ENCODE data around the gene CLDN9.

The CLDN9 gene

GRCh38 chr16:3000540-3000939, 12.2 kb upstream of the CLDN9 start:
- no peak for DNase-seq

DNA sequence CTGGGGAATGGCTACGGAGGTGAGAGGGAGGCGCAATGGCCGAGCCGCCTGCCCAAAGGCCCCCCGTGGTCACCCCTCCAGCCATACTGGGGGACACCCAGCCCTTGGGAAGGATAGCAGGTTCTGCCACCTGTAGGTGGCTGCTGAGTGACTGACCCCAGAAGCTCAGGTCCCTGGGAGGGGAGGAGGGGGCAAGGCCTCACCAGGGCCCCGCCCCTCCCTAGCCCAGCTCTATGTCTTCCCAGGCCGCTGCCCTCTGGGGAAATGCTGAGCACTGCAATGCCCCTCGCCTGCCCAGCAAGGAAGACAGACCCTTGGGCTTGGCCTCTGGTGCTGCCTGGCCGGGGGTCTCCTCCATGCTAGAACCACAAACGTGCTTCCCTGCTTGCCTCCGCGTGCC, 11.4 kb upstream of the CLDN9 start:
- DNase-seq, result no peak

DNA sequence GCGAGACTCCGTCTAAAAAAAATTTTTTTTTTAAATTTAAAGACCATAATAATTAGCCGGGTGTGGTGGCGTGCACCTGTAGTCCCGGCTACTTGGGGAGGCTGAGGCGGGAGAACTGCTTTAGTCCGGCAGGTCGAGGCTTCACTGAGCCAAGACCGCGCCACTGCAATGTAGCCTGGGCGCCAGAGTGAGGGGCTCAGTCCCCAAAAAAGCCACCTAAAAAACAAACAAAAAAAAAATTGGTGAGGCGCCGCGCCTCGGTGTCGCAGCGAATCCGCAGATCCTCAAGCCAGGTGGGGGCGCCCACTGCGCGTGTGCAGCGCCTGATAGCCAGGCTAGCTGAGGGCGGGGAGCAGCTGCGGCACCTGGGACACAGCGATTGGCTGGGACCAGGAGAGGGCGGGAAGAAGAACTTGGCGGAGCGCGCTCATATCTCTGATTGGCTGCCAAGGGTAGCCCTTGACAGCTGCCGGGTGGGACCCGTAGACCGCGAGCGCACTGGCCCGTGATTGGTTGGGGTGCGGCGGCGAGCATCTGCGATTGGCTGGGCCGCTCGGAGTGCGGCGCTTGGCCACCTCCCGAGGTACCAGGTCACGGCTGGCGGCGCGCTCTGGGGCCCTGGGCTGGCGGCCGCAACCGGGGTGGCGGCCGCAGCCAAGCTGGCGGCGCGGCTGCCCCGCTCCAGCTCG, 9.0 kb upstream of the CLDN9 start:
- DNase-seq, result peak; percentile 95

DNA sequence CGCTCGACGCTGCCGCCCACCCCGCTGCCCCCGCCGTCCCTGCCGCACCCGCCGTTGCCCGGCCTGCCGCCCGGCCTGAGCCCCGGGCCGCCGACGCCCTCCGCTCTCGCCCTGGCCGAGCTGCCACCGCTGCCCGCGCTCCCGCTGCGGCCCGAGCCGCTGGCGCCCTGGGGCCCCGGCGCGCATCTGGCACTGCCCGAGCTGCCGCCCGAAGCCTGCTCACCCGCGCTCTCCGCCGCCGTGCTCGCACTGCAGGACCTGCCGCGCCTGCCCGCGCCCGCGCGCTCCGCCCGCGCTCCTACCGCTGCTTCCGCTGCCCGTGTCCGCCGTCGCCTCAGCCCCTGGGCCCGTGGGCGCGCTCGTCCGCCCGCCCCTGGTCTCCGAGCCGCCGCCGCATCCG, 8.4 kb upstream of the CLDN9 start:
- no peak for DNase-seq

- no peak for DNase-seq
Observed at GRCh38 chr16:3004781-3005284, 7.9 kb upstream of the CLDN9 start.

- no peak for DNase-seq
Observed at GRCh38 chr16:3007059-3007956, 5.4 kb upstream of the CLDN9 start.

DNA sequence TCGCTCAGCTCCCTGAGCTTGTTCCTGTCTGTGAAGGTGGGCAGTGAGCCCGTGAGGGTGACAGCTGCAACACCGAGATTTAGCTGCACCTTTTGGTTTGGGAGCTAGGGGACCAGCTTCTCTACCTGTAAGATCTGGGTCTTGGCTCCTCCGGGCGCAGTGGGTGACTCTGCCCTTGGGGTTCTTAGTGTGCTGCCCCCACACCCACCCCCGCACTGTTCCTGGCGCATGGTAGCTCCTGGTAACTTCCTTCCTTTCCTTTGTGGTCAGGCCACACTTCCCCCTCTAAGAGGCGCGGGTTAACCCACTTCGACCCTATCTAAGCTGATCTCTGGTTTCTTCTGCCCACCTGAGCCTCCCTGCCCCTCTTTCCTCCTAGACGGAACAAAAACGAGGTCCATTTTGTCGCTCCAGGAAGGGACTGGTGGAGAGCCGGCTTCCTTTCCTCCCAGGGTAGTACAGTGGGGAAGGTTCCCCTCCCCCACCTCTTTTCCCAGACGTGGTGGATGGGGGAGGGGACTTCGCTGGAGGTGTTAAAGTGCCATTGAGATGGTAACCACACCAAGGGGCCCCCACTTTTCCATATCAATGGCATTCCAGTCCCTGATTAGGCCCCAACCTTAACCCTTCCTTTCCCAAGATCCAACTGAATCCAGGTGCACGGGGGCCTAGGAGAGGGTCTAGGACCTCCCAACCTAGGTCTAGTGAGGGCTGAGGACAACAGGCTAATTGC, 4.6 kb upstream of the CLDN9 start:
- no peak for DNase-seq

DNA sequence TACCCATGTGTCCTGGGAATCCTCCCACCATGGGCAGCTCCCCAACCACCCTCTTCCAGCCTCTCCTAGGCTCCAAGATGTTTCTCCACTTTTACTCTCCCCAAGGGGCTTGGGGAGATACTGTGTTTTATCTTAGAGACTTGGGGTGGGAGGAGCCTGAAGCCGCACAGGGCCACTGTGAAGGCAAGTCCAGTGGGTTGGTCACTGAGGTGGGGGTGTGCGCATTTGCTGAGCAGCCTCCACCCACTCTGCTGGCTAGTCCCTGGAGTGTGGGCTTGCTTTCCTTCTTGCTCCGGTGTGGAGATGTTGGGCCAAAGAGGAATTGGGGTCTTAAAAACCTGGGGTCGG, 4.1 kb upstream of the CLDN9 start:
- DNase-seq, result no peak

- no peak for DNase-seq
Observed at GRCh38 chr16:3009568-3010390, 2.9 kb upstream of the CLDN9 start.

- no peak for DNase-seq
Observed at GRCh38 chr16:3010510-3010909, 2.2 kb upstream of the CLDN9 start.

DNA sequence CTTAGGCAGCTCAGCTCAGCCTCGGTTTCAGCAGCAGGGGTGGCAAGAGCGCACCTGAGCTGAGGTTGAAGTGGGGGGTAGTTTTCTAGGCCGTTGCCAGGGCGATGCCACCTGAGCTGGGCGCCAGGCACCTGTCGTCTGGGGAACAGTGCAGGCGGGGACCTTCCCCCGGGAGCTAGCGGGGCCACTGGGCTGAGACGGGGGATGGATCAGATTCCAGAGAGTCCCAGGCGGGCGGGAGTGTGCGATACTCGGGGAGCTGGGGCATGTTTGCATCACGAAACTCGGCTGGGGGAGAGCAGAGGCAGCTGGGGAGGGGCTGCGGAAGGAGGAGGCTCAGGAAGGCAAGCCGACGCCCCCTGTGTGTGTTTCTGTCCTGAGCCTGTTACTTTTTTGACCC, 477 bp upstream of the CLDN9 start:
- no peak for DNase-seq

GRCh38 chr16:3013491-3013951, 798 bp downstream of the CLDN9 start:
- no peak for DNase-seq

- no peak for DNase-seq
Observed at GRCh38 chr16:3013998-3014690, 1.4 kb downstream of the CLDN9 start.

GRCh38 chr16:3014971-3015370, 2.2 kb downstream of the CLDN9 start:
- no peak for DNase-seq

DNA sequence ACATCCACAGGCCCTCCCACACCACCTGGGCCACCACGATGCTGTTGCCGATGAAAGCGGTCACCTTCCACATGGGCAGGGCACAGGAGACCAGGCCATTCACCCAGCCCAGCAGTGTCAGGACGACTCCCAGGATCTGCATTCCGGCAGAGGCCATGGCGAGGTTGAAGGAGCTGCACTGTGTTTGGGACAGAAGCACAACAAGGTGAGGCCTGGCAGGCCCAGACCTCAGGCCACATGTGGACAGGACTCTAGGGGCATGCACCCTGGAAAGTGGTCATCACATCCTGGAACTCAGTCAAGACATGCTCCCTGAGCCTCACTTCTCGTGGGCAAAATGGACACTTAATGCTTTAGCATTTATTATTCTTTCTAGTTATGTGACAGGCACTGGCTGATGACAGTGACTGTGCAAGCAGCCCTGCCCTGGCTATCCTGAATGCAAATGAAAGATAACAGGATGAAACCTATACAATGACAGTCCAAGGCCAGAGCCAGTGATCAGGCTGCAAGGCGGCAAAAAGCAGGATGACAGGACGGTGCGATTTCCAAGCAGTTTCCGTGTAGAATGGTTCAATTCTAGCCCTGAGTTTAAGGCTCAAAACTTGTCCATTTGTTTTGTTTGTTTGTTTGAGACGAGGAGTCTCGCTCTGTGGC, 3.3 kb downstream of the CLDN9 start:
- no peak for DNase-seq

GRCh38 chr16:3017344-3017743, 4.6 kb downstream of the CLDN9 start:
- no peak for DNase-seq

- peak; percentile 61 for DNase-seq
Observed at GRCh38 chr16:3017794-3018506, 5.2 kb downstream of the CLDN9 start, which contains the start of gene CLDN6. TSS of gene CLDN6 (minus strand) at chr16:3018183. CDS start at chr16:3016021, 2,162 bp downstream.

DNA sequence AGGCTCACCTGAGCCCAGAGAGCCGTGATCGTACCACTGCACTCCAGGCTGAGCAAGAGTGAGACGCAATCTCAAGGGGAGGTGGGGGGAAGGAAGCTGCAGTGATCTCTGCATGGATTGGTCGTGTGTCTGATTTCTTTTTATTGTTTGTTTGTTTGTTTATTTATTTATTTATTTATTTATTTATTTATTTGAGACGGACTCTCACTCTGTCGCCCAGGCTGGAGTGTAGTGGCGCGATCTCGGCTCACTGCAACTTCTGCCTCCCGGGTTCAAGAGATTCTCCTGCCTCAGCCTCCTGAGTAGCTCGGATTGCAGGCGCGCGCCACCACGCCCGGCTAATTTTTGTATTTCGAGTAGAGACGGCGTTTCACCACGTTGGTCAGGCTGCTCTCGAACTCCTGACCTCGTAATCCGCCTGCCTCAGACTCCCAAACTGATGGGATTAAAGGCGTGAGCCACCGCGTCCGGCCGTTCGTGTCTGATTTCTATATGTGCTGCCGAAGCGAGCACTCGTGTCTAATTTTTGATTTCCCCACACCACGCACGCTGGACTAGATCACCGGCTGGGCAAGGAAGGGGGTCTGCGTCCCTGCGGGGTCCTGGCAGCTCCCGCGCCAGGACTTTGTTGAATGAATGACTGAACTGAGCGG, 7.0 kb downstream of the CLDN9 start:
- DNase-seq, result no peak

DNA sequence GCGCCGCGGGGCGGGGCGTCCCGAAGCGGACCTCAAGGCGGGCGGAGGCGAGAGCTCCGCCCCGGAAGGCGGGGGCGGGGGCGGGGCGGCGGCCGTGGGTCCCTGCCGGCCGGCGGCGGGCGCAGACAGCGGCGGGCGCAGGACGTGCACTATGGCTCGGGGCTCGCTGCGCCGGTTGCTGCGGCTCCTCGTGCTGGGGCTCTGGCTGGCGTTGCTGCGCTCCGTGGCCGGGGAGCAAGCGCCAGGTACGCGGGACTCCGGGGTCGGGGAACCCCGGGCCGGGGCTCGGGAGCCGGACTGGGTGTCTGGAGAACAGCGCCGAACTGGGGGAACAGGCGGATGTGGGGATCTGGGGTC, 7.5 kb downstream of the CLDN9 start, which contains the start of gene TNFRSF12A:
Gene TNFRSF12A (plus strand): TSS at position 122 of the 357 bp plus-strand sequence. CDS start 30 bp downstream, at position 152.
- no peak for DNase-seq

Measured in NCI-H1694 (cell line).